GM19099 (cell line): ENCODE results near the gene RAD50.

Experiments used
- POLR2A ChIP-seq: IDR thresholded peaks from 3 replicates; pipeline ENCODE4 v1.6.1; 2011; ENCODE audit warnings: low read depth; ENCODE audit not compliant: insufficient read length; ENCODE audit errors: extremely low read depth

The RAD50 gene

DNA sequence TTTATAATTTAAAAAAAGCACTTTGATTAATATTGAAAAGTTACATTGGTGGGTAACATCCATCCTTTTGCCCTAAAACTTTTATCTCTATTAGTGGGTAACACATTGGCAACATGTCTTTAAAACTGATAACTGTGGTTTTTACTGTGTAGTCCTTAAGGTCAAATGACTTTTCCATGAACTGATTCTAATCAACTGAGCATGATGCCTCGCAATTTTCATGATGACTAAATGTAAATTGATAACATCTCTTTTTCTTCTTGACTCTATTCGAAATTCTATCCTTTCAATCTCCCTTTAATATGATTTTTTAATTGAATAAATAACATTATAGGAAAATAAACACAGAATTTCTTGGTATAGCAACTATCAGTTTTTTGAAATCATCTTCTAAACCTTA is 7.2 kb upstream of the RAD50 start:
- no peak for TF ChIP-seq POLR2A

DNA sequence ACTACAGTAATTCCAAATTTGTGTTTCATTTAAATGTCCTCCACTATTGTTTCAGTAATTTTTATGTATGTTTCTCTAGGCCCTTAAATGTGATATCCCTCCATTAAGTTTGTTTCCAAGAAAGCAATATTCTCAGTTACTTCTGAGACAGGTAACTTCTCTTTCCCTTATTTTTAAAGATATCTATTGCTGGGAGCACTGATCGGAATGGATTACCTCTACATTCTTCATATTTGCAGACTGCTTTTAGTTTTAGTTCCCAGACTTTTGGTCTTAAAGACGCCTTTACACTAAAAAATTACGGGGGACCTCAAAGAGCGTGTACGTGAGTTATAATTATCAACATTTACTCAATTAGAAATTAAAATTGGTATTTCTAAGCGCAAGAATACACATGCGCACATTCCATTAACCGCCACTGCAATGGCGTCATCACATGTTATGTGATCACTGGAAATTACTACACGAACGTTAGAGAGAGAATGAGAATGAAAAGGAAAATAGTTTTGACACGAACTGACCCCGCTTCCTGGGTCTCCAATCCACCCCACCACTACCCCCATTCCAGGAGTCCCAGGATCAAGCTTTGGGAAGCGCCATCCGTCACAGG is 519 bp upstream of the RAD50 start:
- no peak for TF ChIP-seq POLR2A

DNA sequence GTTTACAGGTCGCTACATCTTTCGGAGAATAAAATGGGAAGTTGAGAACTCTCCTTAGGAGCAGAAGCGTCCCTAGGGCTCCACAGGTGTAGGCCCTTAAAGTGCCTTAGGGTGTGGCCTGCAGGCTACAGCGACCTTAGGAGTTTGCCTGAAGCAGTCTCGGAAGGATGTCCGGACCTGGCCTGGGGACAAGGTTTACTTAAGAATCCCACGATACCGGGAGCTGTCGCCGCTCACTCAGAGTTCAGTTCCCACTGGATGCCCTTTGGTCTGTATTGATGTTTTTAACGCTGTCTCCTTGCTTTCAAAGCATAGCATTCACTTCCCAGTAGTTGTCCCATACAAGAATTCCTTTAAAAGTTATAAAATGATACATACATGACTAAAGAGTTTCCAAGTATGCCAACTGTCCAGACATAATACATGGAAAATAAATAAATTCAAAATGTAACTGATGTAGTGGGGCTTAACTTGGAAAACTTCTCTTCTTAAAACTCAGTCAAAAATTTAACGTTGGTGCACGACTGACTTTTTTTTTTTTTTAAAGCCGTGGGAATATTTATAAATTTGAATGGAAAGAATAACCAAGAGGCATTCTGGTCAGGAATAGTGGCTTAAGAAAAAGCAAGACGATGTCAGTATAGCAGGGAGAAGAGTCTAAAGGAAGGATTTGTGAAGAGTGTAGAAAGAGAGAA is 848 bp downstream of the RAD50 start:
- no peak for TF ChIP-seq POLR2A

DNA sequence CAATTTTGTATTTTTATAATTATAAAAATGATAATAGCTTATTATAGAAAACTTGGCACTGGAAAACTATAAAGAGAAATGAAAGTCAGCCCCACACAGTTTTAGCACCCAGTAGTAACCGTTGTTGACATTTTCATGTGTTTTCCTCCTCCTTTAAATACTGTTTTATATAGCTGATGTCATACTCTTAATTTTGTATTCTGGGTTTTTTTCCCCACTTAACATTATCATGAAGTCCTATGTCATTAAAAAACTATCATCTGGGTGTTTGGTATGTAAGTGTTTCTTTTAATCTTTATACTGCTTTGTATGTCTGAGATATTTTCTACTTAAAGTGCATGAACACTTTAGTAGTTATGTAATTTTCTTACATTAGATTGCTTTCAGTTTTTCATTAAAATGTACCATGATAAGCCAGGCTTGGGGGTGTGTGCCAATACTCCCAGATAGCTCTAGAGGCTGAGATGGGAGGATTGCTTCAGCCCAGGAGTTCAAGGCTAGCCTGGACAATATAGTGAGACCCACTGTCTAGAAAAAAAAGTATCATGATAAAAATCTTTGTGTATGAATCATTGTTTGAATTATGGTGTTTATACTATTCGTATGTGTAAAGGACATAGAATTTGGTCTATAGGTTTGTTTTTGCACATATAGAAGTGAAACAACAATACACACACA is 2.7 kb downstream of the RAD50 start:
- no peak for TF ChIP-seq POLR2A

DNA sequence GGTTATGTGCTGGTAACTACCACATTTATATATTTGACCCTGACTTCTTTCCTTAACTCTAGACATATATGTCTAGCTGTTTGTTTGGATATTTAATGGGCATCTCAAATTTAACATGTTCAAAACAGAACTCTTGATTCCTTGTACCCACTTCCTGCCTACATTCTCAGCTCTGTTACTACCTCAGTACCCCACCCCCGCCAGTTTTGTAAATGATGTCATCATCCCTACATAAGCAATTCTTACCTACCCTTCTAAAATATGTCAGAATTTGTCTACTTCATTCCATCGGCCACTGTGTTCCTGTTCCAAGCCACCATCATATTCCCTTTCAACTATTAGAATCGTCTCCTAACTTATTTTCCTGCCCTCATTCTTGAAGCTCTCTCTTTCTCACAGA is 4.8 kb downstream of the RAD50 start:
- no peak for TF ChIP-seq POLR2A

DNA sequence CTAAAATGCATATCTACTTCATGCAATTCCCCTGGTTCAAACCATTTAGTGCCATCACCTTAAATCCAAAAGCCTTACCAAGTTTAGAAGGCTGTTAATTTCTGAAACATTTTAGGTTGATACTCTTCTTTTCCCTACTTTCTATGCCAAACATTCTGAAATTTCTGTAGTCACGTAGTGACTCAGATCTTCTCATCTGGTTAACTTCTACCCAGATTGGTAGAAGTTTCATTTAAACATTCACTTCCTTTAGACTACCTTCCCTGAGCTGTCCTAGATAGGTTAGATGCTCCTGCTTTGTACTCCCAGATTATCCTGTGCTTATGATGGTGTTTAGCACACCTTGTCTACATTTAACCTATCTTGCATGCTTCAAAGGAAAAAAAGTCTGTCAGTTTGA is 9.9 kb downstream of the RAD50 start:
- no peak for TF ChIP-seq POLR2A

DNA sequence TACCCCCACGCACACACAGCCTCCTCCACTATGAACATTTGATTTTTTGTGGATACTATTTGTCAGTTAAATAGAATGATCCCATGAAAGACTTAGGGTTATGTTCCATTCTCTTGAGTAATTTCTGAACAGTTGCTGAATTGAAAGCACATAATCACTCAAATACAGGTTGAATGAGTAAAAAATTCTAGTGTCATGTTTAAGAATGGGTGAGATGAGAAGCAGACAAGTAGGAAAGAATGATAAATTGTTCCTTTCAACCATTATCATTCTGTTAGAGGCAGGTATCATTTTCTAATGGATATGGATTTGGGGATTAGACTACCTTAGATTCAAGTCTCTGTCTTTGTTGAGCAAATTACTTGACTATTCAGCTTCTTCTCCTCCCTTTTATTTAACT is 19.3 kb downstream of the RAD50 start:
- TF ChIP-seq POLR2A: no peak

DNA sequence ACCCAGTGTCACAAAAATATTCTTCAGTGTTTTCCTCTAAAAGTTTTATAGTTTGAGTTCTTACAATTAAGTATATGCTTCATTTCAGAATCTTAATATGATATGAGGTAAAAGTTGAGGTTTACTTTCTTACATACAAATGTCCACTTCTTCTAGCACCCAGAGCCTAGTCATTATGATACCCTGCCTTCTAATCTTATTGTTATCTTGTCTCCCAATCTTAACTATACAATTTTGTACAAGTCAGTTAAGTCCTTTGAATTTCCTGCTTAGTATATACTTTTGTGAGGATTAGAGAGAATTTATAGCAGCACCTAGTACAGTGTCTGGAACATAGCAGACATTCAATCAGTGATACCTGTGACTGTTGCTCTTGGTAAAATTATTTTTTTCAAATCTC is 29.3 kb downstream of the RAD50 start:
- no peak for TF ChIP-seq POLR2A

DNA sequence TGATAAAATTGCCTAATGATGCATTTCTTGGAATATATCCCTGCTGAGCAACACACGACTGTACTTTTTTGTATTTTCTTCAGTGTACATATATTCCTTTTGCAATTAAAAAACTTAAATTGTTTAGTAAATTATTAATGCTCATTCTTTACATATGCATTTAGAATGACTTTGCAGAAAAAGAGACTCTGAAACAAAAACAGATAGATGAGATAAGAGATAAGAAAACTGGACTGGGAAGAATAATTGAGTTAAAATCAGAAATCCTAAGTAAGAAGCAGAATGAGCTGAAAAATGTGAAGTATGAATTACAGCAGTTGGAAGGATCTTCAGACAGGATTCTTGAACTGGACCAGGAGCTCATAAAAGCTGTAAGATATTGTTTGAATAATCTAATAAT is 32.7 kb downstream of the RAD50 start:
- TF ChIP-seq POLR2A: no peak

DNA sequence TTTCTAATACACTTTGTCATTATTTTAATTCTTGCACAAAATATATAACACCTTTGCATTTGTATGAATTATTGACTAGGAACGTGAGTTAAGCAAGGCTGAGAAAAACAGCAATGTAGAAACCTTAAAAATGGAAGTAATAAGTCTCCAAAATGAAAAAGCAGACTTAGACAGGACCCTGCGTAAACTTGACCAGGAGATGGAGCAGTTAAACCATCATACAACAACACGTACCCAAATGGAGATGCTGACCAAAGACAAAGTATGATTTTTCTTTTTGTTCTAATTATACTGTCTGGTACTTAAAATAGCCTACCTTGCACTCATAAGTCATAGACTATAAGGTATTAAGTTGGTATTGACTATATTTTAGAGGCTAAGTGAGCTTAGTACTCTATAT is 34.4 kb downstream of the RAD50 start:
- no peak for TF ChIP-seq POLR2A

DNA sequence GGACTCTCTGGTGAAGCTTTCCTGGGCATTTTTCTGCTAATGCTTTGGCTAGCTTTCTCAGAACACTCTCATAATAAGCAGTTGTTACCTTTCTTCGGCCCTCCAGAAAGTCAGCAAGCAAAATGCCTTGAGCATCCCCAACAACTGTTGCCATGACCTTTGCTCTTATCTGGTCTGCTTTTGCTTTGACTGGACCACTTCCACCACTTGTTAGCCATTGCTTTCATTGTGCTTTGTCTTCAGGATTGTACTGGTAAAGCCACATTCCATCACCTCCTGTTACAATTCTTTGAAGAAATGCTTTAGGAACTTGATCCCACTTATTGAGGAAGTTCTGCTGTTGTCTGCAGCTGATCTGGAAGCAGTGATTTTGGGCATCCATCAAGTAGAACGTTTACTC is 35.7 kb downstream of the RAD50 start:
- no peak for TF ChIP-seq POLR2A

DNA sequence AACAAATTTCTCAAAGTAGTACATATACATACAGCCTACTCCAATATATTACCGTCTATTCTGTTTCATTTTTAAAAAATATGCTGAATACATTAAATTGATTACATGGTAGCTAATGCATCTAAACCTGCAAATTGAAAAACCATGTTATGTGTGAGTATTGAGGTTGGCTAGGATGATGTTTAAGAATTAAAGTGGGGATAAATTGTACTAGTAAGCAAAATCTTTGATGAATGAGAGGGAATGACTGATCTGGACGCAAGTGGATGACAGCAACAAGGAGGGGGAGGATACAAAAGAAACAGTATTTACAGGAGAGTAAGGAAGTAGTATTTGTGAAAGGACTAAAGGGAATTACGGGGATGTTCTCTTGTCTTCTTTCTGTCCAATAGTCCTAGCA is 37.4 kb downstream of the RAD50 start:
- no peak for TF ChIP-seq POLR2A

DNA sequence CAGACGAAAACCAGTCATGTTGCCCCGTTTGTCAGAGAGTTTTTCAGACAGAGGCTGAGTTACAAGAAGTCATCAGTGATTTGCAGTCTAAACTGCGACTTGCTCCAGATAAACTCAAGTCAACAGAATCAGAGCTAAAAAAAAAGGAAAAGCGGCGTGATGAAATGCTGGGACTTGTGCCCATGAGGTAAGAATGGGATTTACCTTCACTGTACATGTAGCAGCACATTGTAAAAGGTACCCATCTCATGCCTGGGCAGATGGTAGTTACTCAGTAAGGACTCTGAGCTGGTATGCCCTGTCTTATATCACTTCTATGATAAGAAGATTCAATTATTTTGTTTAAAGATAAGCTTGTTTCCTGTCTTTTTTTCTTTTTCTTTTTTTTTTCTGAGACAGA is 38.8 kb downstream of the RAD50 start:
- no peak for TF ChIP-seq POLR2A

DNA sequence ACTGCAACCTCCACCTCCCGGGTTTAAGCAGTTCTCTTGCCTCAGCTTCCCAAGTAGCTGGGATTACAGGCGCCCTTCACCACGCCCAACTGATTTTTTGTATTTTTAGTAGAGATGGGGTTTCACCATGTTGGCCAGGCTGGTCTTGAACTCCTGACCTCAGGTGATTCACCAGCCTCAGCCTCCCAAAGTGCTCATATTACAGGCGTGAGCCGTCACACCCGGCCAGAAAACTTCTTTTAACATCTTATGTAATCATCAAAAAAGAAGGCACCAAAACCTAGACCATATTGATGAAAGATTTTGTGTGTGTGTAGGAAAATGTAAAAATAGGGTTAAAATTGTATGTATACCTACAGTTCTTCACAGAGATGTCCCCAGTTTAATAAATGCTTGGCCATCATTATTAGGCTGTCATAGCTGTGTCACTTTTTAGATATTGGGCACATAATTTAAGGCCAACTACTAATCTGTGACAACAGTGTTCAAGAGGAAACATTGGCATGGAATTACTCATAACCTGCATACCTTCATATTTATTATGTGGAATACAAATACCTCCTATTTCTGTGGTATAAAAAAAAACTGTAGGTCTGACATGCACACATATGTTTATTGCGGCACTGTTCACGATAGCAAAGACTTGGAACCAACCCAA is 44.4 kb downstream of the RAD50 start:
- TF ChIP-seq POLR2A: no peak

DNA sequence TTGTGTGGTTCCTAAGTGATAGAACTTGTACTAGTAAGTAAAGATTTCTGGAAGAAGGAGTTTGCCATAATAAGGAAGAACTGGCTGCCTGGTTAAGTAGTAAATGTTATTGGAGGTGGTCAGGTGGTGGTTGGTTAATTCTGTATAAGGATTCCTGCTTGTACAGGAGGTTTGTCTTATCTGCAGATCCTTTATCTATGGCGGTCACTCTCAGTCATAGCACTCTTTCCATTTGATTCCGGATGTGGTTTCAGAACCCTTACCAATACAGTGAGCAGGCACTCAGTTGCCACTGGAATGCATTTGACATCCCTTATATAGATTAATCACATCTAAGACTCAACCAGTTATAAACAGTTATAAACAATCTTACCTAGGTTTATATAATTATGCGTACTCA is 50.3 kb downstream of the RAD50 start:
- no peak for TF ChIP-seq POLR2A

DNA sequence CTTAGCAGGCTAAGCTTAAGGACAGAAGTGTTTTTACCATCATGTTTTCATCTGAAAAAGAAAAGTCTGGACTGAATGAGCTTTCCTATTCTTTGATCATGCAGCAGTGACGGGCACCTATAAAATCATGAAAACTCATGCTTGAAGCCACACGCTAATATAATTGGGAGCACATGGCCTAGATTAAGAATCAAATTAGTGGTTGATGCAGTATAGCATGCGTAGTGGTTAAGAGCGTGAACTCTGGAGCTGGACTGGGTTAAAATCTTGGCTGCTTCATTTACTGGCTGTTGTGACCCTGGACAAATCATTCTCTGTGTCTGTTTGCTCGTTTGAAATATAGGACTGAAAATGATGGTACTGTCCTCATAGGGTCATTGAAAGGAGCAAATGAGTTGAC is 51.3 kb downstream of the RAD50 start:
- no peak for TF ChIP-seq POLR2A

DNA sequence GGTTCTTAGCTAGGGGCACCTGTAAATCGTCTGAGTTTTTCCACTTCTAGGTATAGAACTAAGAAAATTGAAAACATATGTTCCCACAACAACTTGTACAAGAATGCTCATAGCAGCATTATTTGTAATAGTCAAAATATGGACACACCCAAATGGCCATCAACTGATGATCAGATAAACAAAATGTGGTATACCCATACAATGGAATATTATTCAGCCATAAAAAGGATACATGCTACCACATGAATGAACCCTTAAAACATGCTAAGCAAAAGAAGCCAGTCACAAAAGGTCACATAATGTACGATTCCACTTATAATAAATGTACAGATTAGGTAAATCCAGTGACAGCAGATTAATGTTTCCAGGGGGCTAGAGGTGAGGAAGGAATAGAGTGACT is 55.2 kb downstream of the RAD50 start:
- no peak for TF ChIP-seq POLR2A

DNA sequence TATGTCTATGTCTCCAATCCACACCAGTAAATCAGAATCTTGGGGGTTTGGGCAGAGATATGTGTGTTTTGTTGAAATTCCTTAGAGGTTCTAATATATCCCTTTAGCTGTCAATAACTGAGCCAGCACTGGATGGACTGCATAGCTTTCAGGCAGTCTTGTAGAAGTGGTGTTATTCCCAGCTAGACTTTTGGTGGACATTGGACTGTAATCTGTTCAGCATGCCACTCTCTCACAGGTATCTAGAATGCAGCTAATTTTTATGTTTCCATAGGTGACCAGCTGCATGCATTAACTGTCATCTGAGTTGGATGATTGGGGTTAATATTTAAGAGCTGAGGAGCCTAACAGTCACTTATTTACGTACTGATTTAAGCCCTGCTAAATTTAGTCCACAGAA is 56.1 kb downstream of the RAD50 start:
- TF ChIP-seq POLR2A: no peak
